Neural progenitor cell (in vitro differentiated cells): ENCODE measurements around the gene TCF4.

Source experiments
- EZH2 ChIP-seq: fragments of 200-600 bp; sonication (generic); IDR thresholded peaks from 2 replicates; pipeline ENCODE4 v1.6.1; 2017; ENCODE audit warnings: antibody characterized with exemption, mild to moderate bottlenecking, moderate library complexity
- EZH2phosphoT487 ChIP-seq: fragments of 200-600 bp; sonication (generic); IDR thresholded peaks from 2 replicates; pipeline ENCODE4 v1.6.1; 2017; ENCODE audit warnings: antibody characterized with exemption
- TF ChIP-seq, protein P1 (sequence below): fragments of 200-600 bp; sonication (generic); IDR thresholded peaks from 2 replicates; pipeline ENCODE4 v1.5.1; 2017; ENCODE audit warnings: antibody characterized with exemption, mild to moderate bottlenecking

DNA sequence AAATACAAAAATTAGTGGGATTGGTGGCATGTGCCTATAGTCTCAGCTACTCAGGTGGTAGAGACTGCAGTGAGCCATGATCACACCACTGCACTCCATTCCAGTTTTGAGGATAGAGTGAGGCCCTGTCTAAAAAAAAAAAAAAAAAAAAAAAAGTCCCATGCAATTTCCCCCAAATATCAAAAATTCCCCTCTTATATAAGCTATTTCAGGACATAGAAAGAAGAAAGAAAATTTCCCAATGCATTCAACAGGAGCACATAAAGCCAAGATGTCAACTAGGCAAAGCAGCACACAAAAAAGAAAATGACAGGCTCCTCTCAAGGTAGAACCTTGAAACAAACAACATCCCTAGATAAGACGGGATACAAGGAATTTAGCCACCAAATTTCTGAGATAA is 213.3 kb downstream of the TCF4 start:
- TF ChIP-seq, protein P1, sequence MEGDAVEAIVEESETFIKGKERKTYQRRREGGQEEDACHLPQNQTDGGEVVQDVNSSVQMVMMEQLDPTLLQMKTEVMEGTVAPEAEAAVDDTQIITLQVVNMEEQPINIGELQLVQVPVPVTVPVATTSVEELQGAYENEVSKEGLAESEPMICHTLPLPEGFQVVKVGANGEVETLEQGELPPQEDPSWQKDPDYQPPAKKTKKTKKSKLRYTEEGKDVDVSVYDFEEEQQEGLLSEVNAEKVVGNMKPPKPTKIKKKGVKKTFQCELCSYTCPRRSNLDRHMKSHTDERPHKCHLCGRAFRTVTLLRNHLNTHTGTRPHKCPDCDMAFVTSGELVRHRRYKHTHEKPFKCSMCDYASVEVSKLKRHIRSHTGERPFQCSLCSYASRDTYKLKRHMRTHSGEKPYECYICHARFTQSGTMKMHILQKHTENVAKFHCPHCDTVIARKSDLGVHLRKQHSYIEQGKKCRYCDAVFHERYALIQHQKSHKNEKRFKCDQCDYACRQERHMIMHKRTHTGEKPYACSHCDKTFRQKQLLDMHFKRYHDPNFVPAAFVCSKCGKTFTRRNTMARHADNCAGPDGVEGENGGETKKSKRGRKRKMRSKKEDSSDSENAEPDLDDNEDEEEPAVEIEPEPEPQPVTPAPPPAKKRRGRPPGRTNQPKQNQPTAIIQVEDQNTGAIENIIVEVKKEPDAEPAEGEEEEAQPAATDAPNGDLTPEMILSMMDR: no peak
- TF ChIP-seq EZH2phosphoT487 (no peak), EZH2 (no peak)
